H54 (cell line): ENCODE data around the gene BMP5.
"Not testable (repeated sequence)": the region's sequence is repeated elsewhere in the genome, so short reads cannot be mapped to it uniquely, and the experiment has no call there.

Source experiments
- DNase-seq: peaks from one replicate; pipeline ENCODE4 v3.0.0; 2011; ENCODE audit warnings: low spot score, mixed read lengths; ENCODE audit not compliant: insufficient read length
- FAIRE-seq: peaks from 3 replicates; lab custom pipeline; 2011; peaks lifted over from hg19 to GRCh38; lab: Jason Lieb, UNC
- POLR2A ChIP-seq: IDR thresholded peaks from 2 replicates; pipeline ENCODE4 v1.6.1; 2011; ENCODE audit warnings: low read depth, mild to moderate bottlenecking, low read length

The BMP5 gene

GRCh38 chr6:55875400-55875799 is at the start of gene BMP5:
BMP5 (minus strand) TSS chr6:55875590; CDS start chr6:55874865, 725 bp downstream.
- no peak for DNase-seq
- peak; percentile 95 for FAIRE-seq
- no peak for TF ChIP-seq POLR2A

- DNase-seq = no peak
- TF ChIP-seq POLR2A = no peak
- FAIRE-seq = no peak
Observed at GRCh38 chr6:55922406-55922805, 47.0 kb upstream of the BMP5 start.

- DNase-seq = no peak
- no peak for TF ChIP-seq POLR2A
- peak; percentile 85 for FAIRE-seq
Observed at GRCh38 chr6:55919716-55920308, 44.4 kb upstream of the BMP5 start.

GRCh38 chr6:55918639-55919038 is 43.2 kb upstream of the BMP5 start:
- DNase-seq (no peak), FAIRE-seq (peak; percentile 48)
- TF ChIP-seq POLR2A = no peak

GRCh38 chr6:55917751-55918415 is 42.5 kb upstream of the BMP5 start:
- no peak for TF ChIP-seq POLR2A
- FAIRE-seq (no peak), DNase-seq (no peak)

- TF ChIP-seq POLR2A = no peak
- DNase-seq = no peak
- peak; percentile 73 for FAIRE-seq
Observed at GRCh38 chr6:55916188-55916587, 40.8 kb upstream of the BMP5 start.

- no peak for TF ChIP-seq POLR2A
- peak; percentile 78 for FAIRE-seq
- DNase-seq = no peak
Observed at GRCh38 chr6:55913228-55914195, 38.1 kb upstream of the BMP5 start.

GRCh38 chr6:55910466-55910865 is 35.1 kb upstream of the BMP5 start:
- not testable (repeated sequence) for DNase-seq, FAIRE-seq

GRCh38 chr6:55909911-55910310 is 34.5 kb upstream of the BMP5 start:
- not testable (repeated sequence) for FAIRE-seq, DNase-seq

- TF ChIP-seq POLR2A = no peak
- DNase-seq (no peak), FAIRE-seq (no peak)
Observed at GRCh38 chr6:55902796-55903195, 27.4 kb upstream of the BMP5 start.

GRCh38 chr6:55901765-55902270 is 26.4 kb upstream of the BMP5 start:
- no peak for TF ChIP-seq POLR2A
- FAIRE-seq (no peak), DNase-seq (no peak)

- TF ChIP-seq POLR2A = no peak
- FAIRE-seq (peak; percentile 93), DNase-seq (no peak)
Observed at GRCh38 chr6:55898342-55898741, 23.0 kb upstream of the BMP5 start.

GRCh38 chr6:55897346-55897745 is 22.0 kb upstream of the BMP5 start:
- TF ChIP-seq POLR2A = no peak
- FAIRE-seq = peak; percentile 66
- no peak for DNase-seq
